Testis (tissue), 3 donors: ENCODE results near the gene KCNG4. TPM values are rescaled to one million over a fixed set of nuclear protein-coding genes. Genes with fewer than 3 reads are reported as not detected.

Experiments
- DNase-seq: peaks from one replicate; pipeline ENCODE4 v3.0.0-alpha.2; 2019
- H3K27ac ChIP-seq, 2 donors: fragments of 200-600 bp; sonication (generic); one replicate each; pipeline ENCODE4 v1.5.1; 2019
- H3K27me3 ChIP-seq: fragments of 200-600 bp; sonication (generic); one replicate; pipeline ENCODE4 v1.5.1; 2019
- H3K36me3 ChIP-seq: fragments of 200-600 bp; sonication (generic); one replicate; pipeline ENCODE4 v1.5.1; 2017; ENCODE audit warnings: low read depth; ENCODE audit errors: missing control alignments
- H3K4me1 ChIP-seq: fragments of 200-600 bp; sonication (generic); one replicate; pipeline ENCODE4 v1.5.1; 2019
- H3K4me3 ChIP-seq, 2 donors: fragments of 200-600 bp; sonication (generic); one replicate each; pipeline ENCODE4 v1.5.1; 2017 to 2019
- H3K9me3 ChIP-seq: fragments of 200-600 bp; sonication (generic); one replicate; pipeline ENCODE4 v1.5.1; 2017
- CTCF ChIP-seq, 3 experiments: fragments of 450-650 bp in 2 of 3; fragments of 200-600 bp in 1 of 3; sonication (generic) in 1 of 3; IDR thresholded peaks; one replicate each; pipeline ENCODE4 v1.5.1; 2016 to 2019; ENCODE audit warnings: antibody characterized with exemption in 3 of 3, mild to moderate bottlenecking in 2 of 3, moderate library complexity in 1 of 3
- POLR2A ChIP-seq: fragments of 450-650 bp; IDR thresholded peaks from one replicate; pipeline ENCODE4 v1.6.1; 2017; ENCODE audit warnings: antibody characterized with exemption, mild to moderate bottlenecking, moderate library complexity
- WGBS, 2 donors: methylation state at CpG; one replicate each; pipeline ENCODE4 v1.1.5; 2018; 5-methylcytosine and 5-hydroxymethylcytosine counted together
- intact Hi-C: fragments of 100-400 bp; cut with DNase I; formaldehyde crosslinking; loops from one replicate; pipeline ENCODE4 v1.15.1; 2023; ENCODE audit warnings: low total_unique reads
- polyA plus RNA-seq: library from polyadenylated mRNA; stranded (reverse); fragments of 350-450 nt; fragmentation: Illumina TruSeq; extraction: RNeasy Lipid Tissue Mini Kit (QIAGEN cat#74804); gene quantifications from one replicate; pipeline ENCODE4 v1.2.3, GENCODE V29; 2014; ENCODE audit warnings: low read depth, low replicate concordance; ENCODE audit not compliant: insufficient read depth
- total RNA-seq, 2 donors: library from RNA; depleted of rRNA; stranded (reverse); fragments of >200 nt; gene quantifications; one replicate each; pipeline ENCODE4 v1.2.3, GENCODE V29; 2016

The KCNG4 gene
- total and polyA plus RNA-seq, 3 donors from 2014 or later = 0.06 to 0.08 TPM; not detected in 1

GRCh38 chr16:84178146-84178765 is 61.6 kb downstream of the KCNG4 start:
- H3K36me3 ChIP-seq = no peaks in the 10 kb centered on the region
- no peaks in the 10 kb centered on the region for H3K27me3 ChIP-seq
- no peaks in the 10 kb centered on the region for H3K9me3 ChIP-seq
- intact Hi-C loops = no loop called here
- no peak overlapping the region for H3K4me3 ChIP-seq
- H3K27ac ChIP-seq = peak overlapping the region in 1 of 2 donors; percentile 73
- H3K4me1 ChIP-seq = peaks cover 31% of the 10 kb centered on the region
- TF ChIP-seq POLR2A (no peak), CTCF (IDR thresholded peaks at IDR 0.05) (no peak)
- 77 to 86% methylated on average over 8 to 15 of the region's 15 CpGs for WGBS, 2 donors
- DNase-seq = no peak

- peak; percentile 58 for DNase-seq
- peaks cover 28% of the 10 kb centered on the region for H3K4me1 ChIP-seq
- H3K9me3 ChIP-seq = no peaks in the 10 kb centered on the region
- H3K27ac ChIP-seq = peak overlapping the region; percentile 21 to 73
- 38 to 60% methylated on average over 9 of the region's 9 CpGs for WGBS, 2 donors
- intact Hi-C loops = no loop called here
- H3K4me3 ChIP-seq = no peak overlapping the region
- TF ChIP-seq POLR2A (no peak), CTCF (IDR thresholded peaks at IDR 0.05) (no peak)
- H3K36me3 ChIP-seq = no peaks in the 10 kb centered on the region
- no peaks in the 10 kb centered on the region for H3K27me3 ChIP-seq
These were observed 62.1 kb downstream of the KCNG4 start for GRCh38 chr16:84177741-84178073.

- H3K27me3 ChIP-seq = no peaks in the 10 kb centered on the region
- intact Hi-C loops = no loop called here
- no peaks in the 10 kb centered on the region for H3K36me3 ChIP-seq
- 55 to 60% methylated on average over 12 to 18 of the region's 18 CpGs for WGBS, 2 donors
- peaks cover 28% of the 10 kb centered on the region for H3K4me1 ChIP-seq
- DNase-seq = no peak
- H3K27ac ChIP-seq = peak overlapping the region; percentile 21 to 73
- no peaks in the 10 kb centered on the region for H3K9me3 ChIP-seq
- TF ChIP-seq CTCF (IDR thresholded peaks at IDR 0.05) = no peak
- no peak for TF ChIP-seq POLR2A
- no peak overlapping the region for H3K4me3 ChIP-seq
These were observed 63.4 kb downstream of the KCNG4 start for GRCh38 chr16:84176192-84177053.

- H3K4me3 ChIP-seq = no peak overlapping the region
- no peaks in the 10 kb centered on the region for H3K27me3 ChIP-seq
- peak overlapping the region in 1 of 2 donors; percentile 73 for H3K27ac ChIP-seq
- peaks cover 28% of the 10 kb centered on the region for H3K4me1 ChIP-seq
- peak; percentile 70 for DNase-seq
- intact Hi-C loops = no loop called here
- no peaks in the 10 kb centered on the region for H3K36me3 ChIP-seq
- TF ChIP-seq CTCF (IDR thresholded peaks at IDR 0.05) (peak; percentile 69 to 77 (median 69)), POLR2A (no peak)
- 46 to 56% methylated on average over 10 of the region's 10 CpGs for WGBS, 2 donors
- H3K9me3 ChIP-seq = no peaks in the 10 kb centered on the region
These were observed 64.3 kb downstream of the KCNG4 start for GRCh38 chr16:84175350-84176081.
